Thyroid gland (tissue), 4 donors: ENCODE measurements around the gene SUCLG2.

Experiments
- POLR2A ChIP-seq, 2 donors: fragments of 450-650 bp; IDR thresholded peaks; one replicate each; pipeline ENCODE4 v1.6.1; 2017; ENCODE audit warnings: antibody characterized with exemption in 2 of 2, mild to moderate bottlenecking in 2 of 2, moderate library complexity in 1 of 2
- TF ChIP-seq, protein P1 (sequence below), 6 experiments: fragments of 200-600 bp in 3 of 6; fragments of 450-650 bp in 3 of 6; sonication (generic) in 3 of 6; IDR thresholded peaks; one replicate each; pipeline ENCODE4 v1.5.1; 2016 to 2019; ENCODE audit warnings: antibody characterized with exemption in 6 of 6, mild to moderate bottlenecking in 2 of 6, inconsistent platforms in 1 of 6, moderate library complexity in 1 of 6

DNA sequence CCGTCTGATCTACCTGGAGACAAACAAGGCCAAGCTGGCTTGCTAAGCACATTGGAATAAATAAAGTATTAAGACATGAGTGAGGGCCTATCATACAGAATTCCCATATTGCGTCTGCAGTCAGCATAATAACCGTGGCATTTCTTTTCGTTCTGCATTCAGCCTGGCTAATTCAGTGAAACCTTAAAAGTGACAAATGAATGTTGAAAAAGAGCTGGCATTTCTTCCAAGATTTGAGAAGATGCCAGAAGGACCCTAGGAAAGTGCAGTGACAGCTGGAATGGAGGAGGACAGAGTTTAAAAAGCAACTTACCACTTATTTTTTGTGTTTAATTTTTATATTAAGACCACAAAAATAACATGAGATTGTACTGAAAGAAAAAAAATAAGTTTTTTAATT is 67.1 kb downstream of the SUCLG2 start:
- TF ChIP-seq, protein P1, sequence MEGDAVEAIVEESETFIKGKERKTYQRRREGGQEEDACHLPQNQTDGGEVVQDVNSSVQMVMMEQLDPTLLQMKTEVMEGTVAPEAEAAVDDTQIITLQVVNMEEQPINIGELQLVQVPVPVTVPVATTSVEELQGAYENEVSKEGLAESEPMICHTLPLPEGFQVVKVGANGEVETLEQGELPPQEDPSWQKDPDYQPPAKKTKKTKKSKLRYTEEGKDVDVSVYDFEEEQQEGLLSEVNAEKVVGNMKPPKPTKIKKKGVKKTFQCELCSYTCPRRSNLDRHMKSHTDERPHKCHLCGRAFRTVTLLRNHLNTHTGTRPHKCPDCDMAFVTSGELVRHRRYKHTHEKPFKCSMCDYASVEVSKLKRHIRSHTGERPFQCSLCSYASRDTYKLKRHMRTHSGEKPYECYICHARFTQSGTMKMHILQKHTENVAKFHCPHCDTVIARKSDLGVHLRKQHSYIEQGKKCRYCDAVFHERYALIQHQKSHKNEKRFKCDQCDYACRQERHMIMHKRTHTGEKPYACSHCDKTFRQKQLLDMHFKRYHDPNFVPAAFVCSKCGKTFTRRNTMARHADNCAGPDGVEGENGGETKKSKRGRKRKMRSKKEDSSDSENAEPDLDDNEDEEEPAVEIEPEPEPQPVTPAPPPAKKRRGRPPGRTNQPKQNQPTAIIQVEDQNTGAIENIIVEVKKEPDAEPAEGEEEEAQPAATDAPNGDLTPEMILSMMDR (IDR thresholded peaks at IDR 0.05): no peak
- TF ChIP-seq POLR2A (IDR thresholded peaks at IDR 0.05): no peak
